ENCODE data around the gene RREB1. TPM values are rescaled to one million over a fixed set of nuclear protein-coding genes. Genes with fewer than 3 reads are reported as not detected.
"Not testable (repeated sequence)": the region's sequence is repeated elsewhere in the genome, so short reads cannot be mapped to it uniquely, and the experiment has no call there.

RREB1 gene
- total and polyA plus RNA-seq, 2 donors (not counting 3 experiments of a cell fraction or from before 2014, with no cell fraction given): 3.7 to 33.0 TPM

DNA sequence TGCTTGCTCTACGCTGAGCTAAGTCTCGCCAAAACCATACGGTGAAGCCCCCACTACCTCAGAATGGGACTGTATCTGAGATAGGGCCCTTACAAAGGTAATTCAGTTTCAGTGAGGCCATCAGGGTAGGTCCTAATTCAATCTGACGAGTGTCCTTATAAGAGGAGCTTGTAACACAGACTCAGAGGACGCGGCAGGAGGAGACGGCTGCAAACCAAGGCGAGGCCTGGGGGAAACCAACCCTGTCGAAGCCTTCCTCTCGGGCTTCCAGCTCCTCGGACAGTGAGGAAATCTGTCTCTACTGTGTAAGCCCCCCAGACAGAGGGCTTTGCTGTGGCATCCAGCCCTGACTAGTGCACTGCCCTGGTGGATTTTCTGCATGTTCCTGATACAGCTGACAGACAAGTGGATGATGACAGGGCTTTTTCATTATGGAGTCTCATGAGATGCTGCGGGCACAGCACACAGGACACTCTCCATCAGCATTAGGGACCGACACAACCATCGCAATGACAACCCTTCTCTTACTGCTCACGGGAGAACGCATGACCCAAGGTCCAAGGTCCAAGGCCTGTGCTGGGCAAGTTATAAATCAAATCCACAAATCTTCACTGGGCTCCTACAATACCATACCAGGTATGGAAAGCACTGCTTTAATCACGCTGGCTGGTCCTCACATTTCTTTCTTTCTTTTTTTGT is 157.1 kb downstream of the RREB1 start:
- CTCF ChIA-PET: interaction anchor here (1.0 to 1.7 kb wide), 3 partner anchors 11 to 588 kb away, joined by 3 to 14 read pairs (median 3); no protein-coding TSS in a partner anchor
- Histone ChIP-seq H3K36me3 (ENCODE audit: control insufficient read depth in 2 of 2, extremely low read depth in 1 of 2, insufficient read depth in 2 of 2, low read length in 2 of 2) (no peaks in the 10 kb centered on the region), H3K9me1 (replicated peaks; ENCODE audit: control insufficient read depth, extremely low read depth, insufficient read depth, low read length) (no peaks in the 10 kb centered on the region), H2AFZ (ENCODE audit: low read depth, low read length) (no peak overlapping the region), H3K9ac (replicated peaks; ENCODE audit: extremely low read depth, insufficient read depth, low read length) (no peak overlapping the region), H3K4me3 (replicated peaks in 1 of 3; ENCODE audit: insufficient read depth in 1 of 3, low read depth in 1 of 3, low read length in 3 of 3) (no peak overlapping the region), H3K9me3 (replicated peaks; ENCODE audit: control insufficient read depth, insufficient read depth, low read length) (no peaks in the 10 kb centered on the region), H3K79me2 (ENCODE audit: control insufficient read depth, insufficient read depth, low read length) (no peaks in the 10 kb centered on the region), H3K27ac (ENCODE audit: insufficient read depth, low read depth, low read length) (no peak overlapping the region), H4K20me1 (replicated peaks; ENCODE audit: control insufficient read depth, extremely low read depth, insufficient read depth, low read length) (no peaks in the 10 kb centered on the region), H3K4me1 (ENCODE audit: control insufficient read depth, extremely low read depth, insufficient read depth, low read length) (peaks cover 10% of the 10 kb centered on the region), H3K27me3 (ENCODE audit: control insufficient read depth in 2 of 2, insufficient read depth in 2 of 2, low read length in 2 of 2) (peaks cover 0 to 3% of the 10 kb centered on the region in 2 experiments), H3K4me2 (ENCODE audit: insufficient read depth, low read length) (no peak overlapping the region)
- POLR2A ChIA-PET: no interaction called here
- intact Hi-C loops (cut with micrococcal nuclease): no loop called here
- DNase-seq (ENCODE audit: low read depth, low spot score) (no peak), FAIRE-seq (no peak)
- TF ChIP-seq JUN (IDR thresholded peaks at IDR 0.05; ENCODE audit: borderline replicate concordance, insufficient read depth, insufficient read length, low read depth): no peak
- TF ChIP-seq, protein P1, sequence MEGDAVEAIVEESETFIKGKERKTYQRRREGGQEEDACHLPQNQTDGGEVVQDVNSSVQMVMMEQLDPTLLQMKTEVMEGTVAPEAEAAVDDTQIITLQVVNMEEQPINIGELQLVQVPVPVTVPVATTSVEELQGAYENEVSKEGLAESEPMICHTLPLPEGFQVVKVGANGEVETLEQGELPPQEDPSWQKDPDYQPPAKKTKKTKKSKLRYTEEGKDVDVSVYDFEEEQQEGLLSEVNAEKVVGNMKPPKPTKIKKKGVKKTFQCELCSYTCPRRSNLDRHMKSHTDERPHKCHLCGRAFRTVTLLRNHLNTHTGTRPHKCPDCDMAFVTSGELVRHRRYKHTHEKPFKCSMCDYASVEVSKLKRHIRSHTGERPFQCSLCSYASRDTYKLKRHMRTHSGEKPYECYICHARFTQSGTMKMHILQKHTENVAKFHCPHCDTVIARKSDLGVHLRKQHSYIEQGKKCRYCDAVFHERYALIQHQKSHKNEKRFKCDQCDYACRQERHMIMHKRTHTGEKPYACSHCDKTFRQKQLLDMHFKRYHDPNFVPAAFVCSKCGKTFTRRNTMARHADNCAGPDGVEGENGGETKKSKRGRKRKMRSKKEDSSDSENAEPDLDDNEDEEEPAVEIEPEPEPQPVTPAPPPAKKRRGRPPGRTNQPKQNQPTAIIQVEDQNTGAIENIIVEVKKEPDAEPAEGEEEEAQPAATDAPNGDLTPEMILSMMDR (IDR thresholded peaks at IDR 0.05; ENCODE audit: extremely low read depth in 1 of 2, insufficient read depth in 1 of 2, low read depth in 1 of 2, low read length in 2 of 2): no peak
- no peak for TF ChIP-seq FOS (IDR thresholded peaks at IDR 0.05; ENCODE audit: borderline replicate concordance, insufficient read depth, low read length)
- TF ChIP-seq POLR2AphosphoS5 (IDR thresholded peaks at IDR 0.05; ENCODE audit: insufficient read depth, low read depth, low read length): no peak
- TF ChIP-seq POLR2A (IDR thresholded peaks at IDR 0.05; ENCODE audit: low read depth, low read length): no peak
- no peak for TF ChIP-seq MYC (IDR thresholded peaks at IDR 0.05; ENCODE audit: low read depth, low read length)
- no peak for TF ChIP-seq EZH2 (IDR thresholded peaks at IDR 0.05; ENCODE audit: borderline replicate concordance, low read depth, low read length, severe bottlenecking)
- no peak for TF ChIP-seq GATA2 (IDR thresholded peaks at IDR 0.05; ENCODE audit: insufficient read depth, insufficient read length, low read depth, low read length)
- TF ChIP-seq, protein P2, sequence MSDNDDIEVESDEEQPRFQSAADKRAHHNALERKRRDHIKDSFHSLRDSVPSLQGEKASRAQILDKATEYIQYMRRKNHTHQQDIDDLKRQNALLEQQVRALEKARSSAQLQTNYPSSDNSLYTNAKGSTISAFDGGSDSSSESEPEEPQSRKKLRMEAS (IDR thresholded peaks at IDR 0.05; ENCODE audit: insufficient read depth, insufficient read length): no peak
- dilution Hi-C loops (cut with MboI; ENCODE audit: extremely low pct_ligation_motif_present, low sequenced_read_pairs): no loop called here
- no TSS peak for BruUV-seq (replicated peaks)

DNA sequence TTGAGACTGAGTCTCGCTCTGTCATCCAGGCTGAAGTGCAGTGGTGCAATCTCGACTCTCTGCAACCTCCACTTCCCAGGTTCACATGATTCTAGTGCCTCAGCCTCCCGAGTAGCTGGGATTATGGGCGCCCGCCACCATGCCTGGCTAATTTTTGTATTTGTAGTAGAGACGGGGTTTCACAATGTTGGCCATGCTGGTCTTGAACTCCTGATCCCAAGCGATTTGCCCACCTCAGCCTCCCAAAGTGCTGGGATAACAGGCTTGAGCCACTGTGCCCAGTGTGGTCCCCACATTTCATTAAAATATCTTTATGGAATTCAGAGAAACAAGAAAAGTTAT is 157.6 kb downstream of the RREB1 start:
- H3K9me1 ChIP-seq (replicated peaks; ENCODE audit: control insufficient read depth, extremely low read depth, insufficient read depth, low read length); BruUV-seq (replicated peaks); H3K36me3 ChIP-seq (ENCODE audit: control insufficient read depth in 2 of 2, extremely low read depth in 1 of 2, insufficient read depth in 2 of 2, low read length in 2 of 2); H3K9me3 ChIP-seq (replicated peaks; ENCODE audit: control insufficient read depth, insufficient read depth, low read length); POLR2A ChIA-PET; DNase-seq (ENCODE audit: low read depth, low spot score); H3K4me1 ChIP-seq (ENCODE audit: control insufficient read depth, extremely low read depth, insufficient read depth, low read length); H3K79me2 ChIP-seq (ENCODE audit: control insufficient read depth, insufficient read depth, low read length); dilution Hi-C loops (cut with MboI; ENCODE audit: extremely low pct_ligation_motif_present, low sequenced_read_pairs); H3K27me3 ChIP-seq (ENCODE audit: control insufficient read depth in 2 of 2, insufficient read depth in 2 of 2, low read length in 2 of 2); H2AFZ ChIP-seq (ENCODE audit: low read depth, low read length); H3K4me2 ChIP-seq (ENCODE audit: insufficient read depth, low read length); H4K20me1 ChIP-seq (replicated peaks; ENCODE audit: control insufficient read depth, extremely low read depth, insufficient read depth, low read length); H3K27ac ChIP-seq (ENCODE audit: insufficient read depth, low read depth, low read length); FAIRE-seq; intact Hi-C loops (cut with micrococcal nuclease); H3K4me3 ChIP-seq (replicated peaks in 1 of 3; ENCODE audit: insufficient read depth in 1 of 3, low read depth in 1 of 3, low read length in 3 of 3); H3K9ac ChIP-seq (replicated peaks; ENCODE audit: extremely low read depth, insufficient read depth, low read length): not testable (repeated sequence)
- CTCF ChIA-PET: interaction anchor here (0.9 to 1.7 kb wide), 4 partner anchors 11 to 588 kb away, joined by 3 to 14 read pairs (median 3); no protein-coding TSS in a partner anchor

Measured in endothelial cell of umbilical vein (primary cell).